Neural progenitor cell (in vitro differentiated cells): ENCODE results near the gene ACSM3.

ENCODE experiments used
- CTCF ChIP-seq: fragments of 200-600 bp; sonication (generic); IDR thresholded peaks from 2 replicates; pipeline ENCODE4 v1.5.1; 2017; ENCODE audit warnings: antibody characterized with exemption, mild to moderate bottlenecking
- EZH2 ChIP-seq: fragments of 200-600 bp; sonication (generic); IDR thresholded peaks from 2 replicates; pipeline ENCODE4 v1.6.1; 2017; ENCODE audit warnings: antibody characterized with exemption, mild to moderate bottlenecking, moderate library complexity

- TF ChIP-seq EZH2 (no peak), CTCF (no peak)
Measured at GRCh38 chr16:20734056-20734455, 29.8 kb upstream of the ACSM3 start.
